Adipocyte (in vitro differentiated cells): ENCODE measurements around the gene CD79A.
"Not testable (repeated sequence)": the region's sequence is repeated elsewhere in the genome, so short reads cannot be mapped to it uniquely, and the experiment has no call there.

ENCODE experiments used
- DNase-seq: peaks from one replicate; pipeline ENCODE4 v3.0.0-alpha.2; 2015; ENCODE audit warnings: low read depth
- H3K27me3 ChIP-seq: replicated peaks from 2 replicates; pipeline ENCODE4 v1.7.0; 2013; ENCODE audit warnings: mild to moderate bottlenecking, low read length, moderate library complexity; ENCODE audit not compliant: control insufficient read depth, insufficient read depth
- H3K36me3 ChIP-seq: 2 replicates; pipeline ENCODE4 v1.7.0; 2013; ENCODE audit warnings: low read length, mild to moderate bottlenecking, moderate library complexity; ENCODE audit not compliant: control insufficient read depth, insufficient read depth, severe bottlenecking
- H3K4me1 ChIP-seq: 2 replicates; pipeline ENCODE4 v1.7.0; 2013; ENCODE audit warnings: mild to moderate bottlenecking, low read length, moderate library complexity; ENCODE audit not compliant: control insufficient read depth, insufficient read depth
- H3K4me3 ChIP-seq: 2 replicates; pipeline ENCODE4 v1.7.0; 2013; ENCODE audit warnings: mild to moderate bottlenecking, low read length, moderate library complexity
- H3K9ac ChIP-seq: 2 replicates; pipeline ENCODE4 v1.7.0; 2013; ENCODE audit warnings: mild to moderate bottlenecking, low read length, moderate library complexity
- H3K9me3 ChIP-seq: 2 replicates; pipeline ENCODE4 v1.7.0; 2013; ENCODE audit warnings: mild to moderate bottlenecking, low read length, moderate library complexity; ENCODE audit not compliant: control insufficient read depth

The CD79A gene

DNA sequence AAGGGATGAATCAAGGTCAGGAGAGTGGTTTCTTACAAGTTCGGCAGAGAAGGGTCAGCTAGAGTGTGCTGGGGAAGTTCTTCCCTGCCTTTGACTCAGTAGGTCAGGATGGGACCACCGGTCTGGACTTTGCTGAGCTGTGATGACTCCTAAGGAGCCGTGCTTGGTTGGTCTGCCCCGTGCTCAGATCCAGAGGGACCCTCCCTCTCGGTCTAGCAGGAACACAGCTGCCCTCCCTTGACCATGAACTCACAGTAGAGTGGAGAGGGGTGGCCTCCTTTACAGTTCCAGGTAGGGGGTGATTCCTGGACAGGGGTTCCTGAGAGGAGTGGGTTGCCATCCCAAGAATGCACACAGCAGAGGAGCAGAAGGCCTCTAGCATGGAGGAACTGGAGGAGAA, 12.7 kb upstream of the CD79A start:
- no peak overlapping the region for H3K4me3 ChIP-seq

DNA sequence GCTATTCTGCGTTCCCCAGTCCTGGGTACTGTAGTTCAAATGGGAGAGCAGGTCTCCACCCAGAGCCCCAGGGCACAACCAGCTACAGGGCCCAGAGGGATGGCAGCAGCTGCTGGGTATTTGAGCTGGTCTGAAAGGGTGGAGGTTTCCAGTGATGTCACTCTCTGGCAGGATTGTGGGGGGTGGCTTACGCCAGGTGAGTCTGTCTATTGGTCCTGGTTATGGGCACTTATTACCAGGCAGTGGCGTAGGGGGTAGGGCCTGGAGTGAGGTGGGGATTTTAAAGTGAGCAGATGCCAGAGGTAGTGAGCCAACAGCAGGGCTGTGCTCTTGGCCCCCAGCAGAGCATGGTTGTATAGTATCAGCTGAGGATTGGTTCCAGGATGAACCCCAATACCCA, 10.8 kb upstream of the CD79A start:
- peaks cover 68% of the 10 kb centered on the region for H3K4me1 ChIP-seq
- H3K4me3 ChIP-seq: no peak overlapping the region
- H3K27me3 ChIP-seq: no peaks in the 10 kb centered on the region
- no peaks in the 10 kb centered on the region for H3K9me3 ChIP-seq
- peaks cover 94% of the 10 kb centered on the region for H3K36me3 ChIP-seq
- H3K9ac ChIP-seq: peak overlapping the region; percentile 34
- no peak for DNase-seq

More for the DNA sequence above, 12.7 kb upstream of the CD79A start:
- no peak for DNase-seq
- Histone ChIP-seq H3K9me3 (no peaks in the 10 kb centered on the region), H3K9ac (peak overlapping the region; percentile 18), H3K27me3 (no peaks in the 10 kb centered on the region), H3K36me3 (peaks cover 79% of the 10 kb centered on the region), H3K4me1 (peaks cover 60% of the 10 kb centered on the region)

DNA sequence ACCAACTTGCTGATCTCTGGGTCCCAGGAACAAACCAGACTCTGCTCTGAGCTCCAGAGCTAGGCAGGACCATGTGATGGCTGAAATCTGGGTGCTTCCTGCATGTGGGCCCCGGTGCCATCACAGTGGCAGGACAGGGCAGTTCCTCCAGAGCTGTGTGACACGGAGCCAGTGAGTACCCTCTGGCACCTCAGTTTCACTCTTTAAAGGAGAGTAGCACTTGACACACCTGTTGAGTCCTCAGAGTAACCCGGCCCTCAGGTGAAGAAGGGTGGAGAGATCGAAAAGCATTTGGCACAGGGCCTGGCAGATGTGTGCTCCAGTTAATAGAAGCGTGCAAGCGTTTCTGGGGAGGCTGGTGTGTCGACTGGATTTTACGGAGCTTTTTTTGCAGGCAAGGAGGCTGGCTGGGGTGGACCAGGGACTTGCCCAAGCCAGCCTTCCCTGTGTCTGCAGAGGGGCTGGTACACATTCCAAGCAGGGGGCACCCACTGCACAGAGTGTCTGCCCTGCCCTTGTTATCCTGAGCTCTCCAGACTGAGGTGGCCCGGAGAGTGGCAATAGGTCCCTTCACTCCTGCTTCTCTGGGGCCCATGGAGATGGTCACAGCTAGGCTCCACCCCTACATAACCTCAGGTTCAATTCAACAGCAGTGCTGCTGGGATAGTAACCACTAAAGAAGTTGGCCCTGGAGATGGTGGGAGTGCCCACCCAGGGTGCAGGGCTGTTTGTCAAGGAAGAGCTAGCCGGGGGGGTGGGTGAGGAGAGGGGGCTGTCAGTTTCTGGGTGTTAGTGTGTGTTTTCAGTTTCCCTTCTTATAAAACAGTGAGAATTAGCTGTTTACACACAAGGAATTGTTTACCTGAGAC, 8.7 kb upstream of the CD79A start:
- DNase-seq: no peak
- no peak overlapping the region for H3K4me3 ChIP-seq
- H3K36me3 ChIP-seq: peaks cover 82% of the 10 kb centered on the region
- no peaks in the 10 kb centered on the region for H3K27me3 ChIP-seq
- H3K4me1 ChIP-seq: peaks cover 47% of the 10 kb centered on the region
- H3K9ac ChIP-seq: peak overlapping the region; percentile 45
- H3K9me3 ChIP-seq: no peaks in the 10 kb centered on the region

DNA sequence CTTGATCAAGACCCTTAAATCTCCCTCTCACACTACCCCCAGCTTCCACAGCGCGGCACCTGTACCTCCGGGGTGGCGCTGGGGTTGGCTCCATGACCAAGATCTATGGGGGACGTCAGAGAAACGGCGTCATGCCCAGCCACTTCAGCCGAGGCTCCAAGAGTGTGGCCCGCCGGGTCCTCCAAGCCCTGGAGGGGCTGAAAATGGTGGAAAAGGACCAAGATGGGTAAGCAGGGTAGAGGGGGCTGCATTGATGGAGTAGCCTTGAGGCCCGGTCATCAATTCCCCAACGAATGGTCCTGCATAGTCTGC, 8.1 kb upstream of the CD79A start:
- no peak for DNase-seq
- Histone ChIP-seq H3K9me3 (no peaks in the 10 kb centered on the region), H3K4me1 (peaks cover 43% of the 10 kb centered on the region), H3K4me3 (no peak overlapping the region), H3K36me3 (peaks cover 76% of the 10 kb centered on the region), H3K9ac (no peak overlapping the region), H3K27me3 (no peaks in the 10 kb centered on the region)

DNA sequence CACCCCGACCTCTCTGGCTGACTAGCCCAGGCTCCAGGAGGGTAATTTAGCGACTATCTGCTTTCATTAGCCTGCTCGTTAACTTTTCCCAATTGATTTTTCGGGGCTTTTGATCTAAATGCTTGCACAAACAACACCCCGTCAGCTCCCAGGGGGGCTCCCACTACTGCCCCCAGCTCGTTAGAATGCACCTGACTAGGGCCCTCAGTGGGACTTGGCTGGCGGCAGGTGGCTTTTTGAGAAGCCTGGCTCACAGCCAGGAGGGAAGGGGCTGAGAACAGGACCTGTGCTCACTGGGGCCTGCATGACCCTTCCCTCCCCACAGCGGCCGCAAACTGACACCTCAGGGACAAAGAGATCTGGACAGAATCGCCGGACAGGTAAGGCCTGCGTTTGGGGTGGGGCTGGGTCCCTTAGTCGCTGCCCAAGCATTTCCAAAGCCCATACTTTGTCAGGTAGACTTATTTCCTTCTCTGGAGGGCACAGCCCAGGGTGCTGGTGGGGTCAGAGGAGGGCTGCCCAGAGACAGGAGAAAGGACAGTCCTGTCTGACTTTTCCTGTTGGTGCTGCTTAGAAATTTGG, 7.6 kb upstream of the CD79A start:
- Histone ChIP-seq H3K4me3 (no peak overlapping the region), H3K9me3 (no peaks in the 10 kb centered on the region), H3K27me3 (no peaks in the 10 kb centered on the region), H3K36me3 (peaks cover 71% of the 10 kb centered on the region), H3K9ac (no peak overlapping the region), H3K4me1 (peaks cover 38% of the 10 kb centered on the region)
- DNase-seq: no peak

DNA sequence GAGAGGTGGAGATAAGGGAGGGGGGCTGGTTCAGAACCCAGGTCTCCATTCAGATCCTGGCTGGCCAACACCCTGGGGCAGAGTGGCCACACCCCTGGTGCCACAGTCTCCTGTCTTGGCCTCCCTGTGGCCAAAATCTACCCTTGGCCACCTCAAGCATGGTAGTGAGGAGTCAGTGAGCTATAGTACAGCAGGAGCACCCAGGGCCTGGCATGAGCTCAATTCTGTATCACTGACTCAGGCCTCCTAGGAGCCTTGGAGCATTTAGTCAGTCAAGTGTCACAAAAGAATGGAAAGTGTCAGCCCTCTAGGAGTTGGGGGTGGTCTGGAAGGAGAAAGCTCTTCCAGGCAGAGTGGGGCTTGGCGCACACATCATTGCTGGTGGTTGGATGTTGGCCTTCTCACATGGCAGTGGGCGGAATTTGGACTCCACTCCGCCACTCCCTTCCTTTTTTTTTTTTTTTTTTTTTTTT, 6.6 kb upstream of the CD79A start:
- peaks cover 61% of the 10 kb centered on the region for H3K36me3 ChIP-seq
- no peaks in the 10 kb centered on the region for H3K9me3 ChIP-seq
- peak; percentile 19 for DNase-seq
- H3K27me3 ChIP-seq: no peaks in the 10 kb centered on the region
- no peak overlapping the region for H3K9ac ChIP-seq
- H3K4me3 ChIP-seq: no peak overlapping the region
- H3K4me1 ChIP-seq: peaks cover 33% of the 10 kb centered on the region

DNA sequence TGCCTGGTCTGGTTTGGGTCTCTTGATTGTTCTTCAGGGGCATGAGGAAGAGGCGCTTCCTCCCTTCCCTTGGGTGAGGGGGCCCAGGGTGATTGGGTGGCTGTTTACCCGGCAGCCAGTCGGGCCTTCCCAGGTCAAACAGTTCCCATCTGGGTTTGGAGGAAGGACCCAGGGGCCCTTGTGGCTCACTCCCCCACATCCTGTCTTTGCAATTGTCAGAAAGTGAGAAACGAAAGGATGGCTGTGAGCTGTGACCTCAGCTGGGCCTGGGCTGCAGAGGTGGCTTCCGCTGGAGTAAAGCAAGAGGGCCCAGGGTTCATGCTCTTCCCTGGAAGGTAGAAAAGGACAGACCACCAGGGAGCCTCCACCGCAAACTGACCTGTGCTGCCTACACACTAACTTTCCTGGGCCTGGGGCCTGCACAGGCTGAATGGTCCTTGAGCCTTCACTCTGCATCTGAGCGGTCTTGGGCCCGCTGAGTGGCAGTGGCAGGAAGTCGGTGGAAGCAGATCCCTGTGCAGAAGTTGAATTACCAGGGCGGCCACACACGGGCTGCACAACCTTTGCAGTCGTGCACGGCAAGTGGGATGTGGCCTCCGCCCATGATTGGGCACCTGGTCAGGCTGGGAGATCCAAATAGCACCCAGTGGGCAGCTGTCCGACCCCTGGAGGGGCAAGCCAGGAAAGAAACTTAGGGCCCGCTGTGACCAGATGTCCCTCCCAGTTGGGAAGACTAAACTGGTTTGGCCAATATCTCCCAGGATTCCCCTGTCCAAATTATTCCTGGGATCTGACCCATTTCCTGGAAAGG, 5.3 kb upstream of the CD79A start:
- Histone ChIP-seq H3K4me1 (peaks cover 32% of the 10 kb centered on the region), H3K9ac (no peak overlapping the region), H3K27me3 (no peaks in the 10 kb centered on the region), H3K4me3 (no peak overlapping the region), H3K36me3 (peaks cover 53% of the 10 kb centered on the region), H3K9me3 (no peaks in the 10 kb centered on the region)
- DNase-seq: no peak

DNA sequence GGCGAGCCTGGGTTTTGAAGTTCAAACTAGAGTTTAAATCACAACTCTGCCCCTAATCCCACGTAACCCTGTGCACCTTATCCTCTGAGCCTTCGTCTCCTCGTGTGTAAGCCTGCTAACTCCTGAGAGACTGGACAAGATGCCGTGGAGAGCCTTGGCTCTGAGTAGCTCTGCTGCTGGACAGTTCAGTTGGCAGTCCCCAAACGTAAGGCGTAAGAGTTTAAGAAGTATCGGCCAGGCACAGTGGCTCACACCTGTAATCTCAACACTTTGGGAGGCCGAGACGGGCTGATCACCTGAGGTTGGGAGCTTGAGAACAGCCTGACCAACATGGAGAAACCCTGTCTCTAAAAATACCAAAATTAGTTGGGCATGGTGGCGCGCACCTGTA, 4.7 kb upstream of the CD79A start:
- DNase-seq: no peak
- Histone ChIP-seq H3K4me3 (no peak overlapping the region), H3K27me3 (no peaks in the 10 kb centered on the region), H3K4me1 (peaks cover 29% of the 10 kb centered on the region), H3K9me3 (no peaks in the 10 kb centered on the region), H3K36me3 (peaks cover 47% of the 10 kb centered on the region), H3K9ac (no peak overlapping the region)

DNA sequence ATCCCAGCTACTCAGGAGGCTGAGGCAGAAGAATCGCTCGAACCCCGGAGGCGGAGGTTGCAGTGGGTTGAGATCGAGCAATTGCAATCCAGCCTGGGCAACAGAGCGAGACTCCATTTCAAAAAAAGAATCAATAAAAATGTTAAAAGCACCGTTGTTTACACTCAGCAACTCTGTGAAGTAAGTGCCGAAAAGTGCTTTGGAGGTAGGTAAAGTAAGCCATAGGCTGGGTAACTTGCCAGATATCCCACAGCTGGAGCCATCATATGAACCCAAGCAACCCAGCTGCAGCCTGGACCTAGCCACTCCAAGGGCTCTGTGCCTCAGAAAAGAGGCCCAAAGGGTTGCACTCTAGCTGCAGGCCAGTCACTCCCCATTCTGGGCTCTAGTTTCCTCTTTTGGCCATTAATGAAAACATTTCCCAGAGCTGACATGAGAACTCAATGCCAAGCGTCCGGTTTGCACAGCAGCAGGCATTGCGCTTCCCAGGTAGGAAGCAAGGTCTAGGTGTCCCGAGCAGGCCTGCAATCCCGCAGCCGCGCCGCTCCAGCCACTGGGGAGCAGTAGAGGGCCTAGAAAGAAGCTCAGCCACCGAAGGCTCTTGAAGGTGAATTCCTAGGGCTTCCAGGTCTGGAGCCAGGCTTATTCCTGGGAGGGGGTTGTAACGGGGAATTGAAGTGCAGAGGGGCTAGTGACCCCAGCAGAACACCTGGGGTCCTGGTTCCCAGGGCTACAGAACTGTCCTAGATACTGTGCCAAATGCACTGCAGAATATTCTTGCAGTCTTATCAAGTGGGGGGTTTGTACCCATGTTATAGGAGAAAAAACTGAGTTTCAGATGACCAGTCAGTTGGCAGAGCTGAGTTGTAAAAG, 4.1 kb upstream of the CD79A start:
- Histone ChIP-seq H3K27me3 (no peaks in the 10 kb centered on the region), H3K9me3 (no peaks in the 10 kb centered on the region), H3K9ac (no peak overlapping the region), H3K4me1 (peaks cover 25% of the 10 kb centered on the region), H3K4me3 (no peak overlapping the region), H3K36me3 (peaks cover 40% of the 10 kb centered on the region)
- peak; percentile 58 for DNase-seq

DNA sequence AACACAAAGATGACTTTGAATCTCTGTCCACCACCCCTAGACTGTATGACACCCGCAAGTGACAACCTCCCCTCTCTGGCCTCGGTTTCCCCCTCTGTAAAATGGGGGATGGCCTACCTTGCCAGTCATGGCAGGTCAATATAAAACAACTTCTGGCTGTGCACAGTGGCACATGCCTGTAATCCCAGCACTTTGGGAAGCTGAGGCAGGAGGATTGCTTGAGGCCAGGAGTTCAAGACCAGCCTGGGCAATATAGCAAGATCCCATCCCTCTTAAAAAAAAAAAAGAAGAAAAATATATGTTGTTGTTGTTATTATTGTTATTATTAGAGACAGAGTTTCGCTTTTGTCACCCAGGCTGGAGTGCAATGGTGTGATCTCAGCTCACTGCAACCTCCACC, 1.1 kb upstream of the CD79A start:
- H3K4me1 ChIP-seq, DNase-seq, H3K27me3 ChIP-seq, H3K9ac ChIP-seq, H3K9me3 ChIP-seq, H3K4me3 ChIP-seq: not testable (repeated sequence)
- peaks cover 12% of the 10 kb centered on the region for H3K36me3 ChIP-seq
